GM12878 (cell line): ENCODE data around the gene EPX.

ENCODE experiments used
- CEBPB ChIP-seq, 2 experiments: fragments of 150-350 bp in 1 of 2; IDR thresholded peaks; 2 replicates each; pipeline ENCODE4 v1.6.1; 2012 to 2014; ENCODE audit warnings: low read depth in 2 of 2, low read length in 2 of 2, borderline replicate concordance in 1 of 2, inconsistent platforms in 1 of 2
- CREM ChIP-seq: IDR thresholded peaks from 2 replicates; pipeline ENCODE4 v1.6.1; 2014; ENCODE audit warnings: antibody characterized with exemption, low read depth
- ETV6 ChIP-seq, 2 experiments: fragments of 450-650 bp in 1 of 2; IDR thresholded peaks in 1 of 2; conservative IDR thresholded peaks in 1 of 2; 2 replicates each; pipeline ENCODE4 v1.6.1; 2014; ENCODE audit warnings: antibody characterized with exemption in 1 of 2, borderline replicate concordance in 1 of 2, low read depth in 1 of 2, mild to moderate bottlenecking in 1 of 2, moderate library complexity in 1 of 2
- IKZF1 ChIP-seq: fragments of 450-650 bp; conservative IDR thresholded peaks from 2 replicates; pipeline ENCODE4 v1.6.1; 2017; ENCODE audit warnings: antibody characterized with exemption, mild to moderate bottlenecking
- JUND ChIP-seq: IDR thresholded peaks from 2 replicates; pipeline ENCODE4 v1.6.1; 2012; ENCODE audit warnings: low read depth, mild to moderate bottlenecking, low read length, improper control_type of control experiment, moderate library complexity
- MEF2A ChIP-seq: IDR thresholded peaks from 2 replicates; pipeline ENCODE4 v1.6.1; 2011; ENCODE audit warnings: low read depth, mild to moderate bottlenecking, low read length, moderate library complexity; ENCODE audit not compliant: insufficient read depth
- POLR2A ChIP-seq: IDR thresholded peaks from 2 replicates; pipeline ENCODE4 v1.6.1; 2011; ENCODE audit warnings: low read depth, mild to moderate bottlenecking, low read length
- POU2F2 ChIP-seq: IDR thresholded peaks from 3 replicates; pipeline ENCODE4 v1.6.1; 2011; ENCODE audit warnings: low read depth, mild to moderate bottlenecking, low read length, borderline replicate concordance
- TF ChIP-seq, protein P1 (sequence below), 3 experiments: IDR thresholded peaks in 2 of 3; conservative IDR thresholded peaks in 1 of 3; 2 replicates each; pipeline ENCODE4 v1.5.1; 2011; ENCODE audit warnings: low read depth in 3 of 3, low read length in 3 of 3, mild to moderate bottlenecking in 3 of 3, control low read depth in 2 of 3, moderate library complexity in 2 of 3, inconsistent platforms in 1 of 3, mixed read lengths in 1 of 3; ENCODE audit not compliant: control insufficient read depth in 2 of 3, insufficient read depth in 1 of 3; ENCODE audit errors: extremely low read depth in 1 of 3
- TF ChIP-seq, protein P2 (sequence below): fragments of 450-650 bp; IDR thresholded peaks from 2 replicates; pipeline ENCODE4 v1.6.1; 2017; ENCODE audit warnings: mild to moderate bottlenecking

DNA sequence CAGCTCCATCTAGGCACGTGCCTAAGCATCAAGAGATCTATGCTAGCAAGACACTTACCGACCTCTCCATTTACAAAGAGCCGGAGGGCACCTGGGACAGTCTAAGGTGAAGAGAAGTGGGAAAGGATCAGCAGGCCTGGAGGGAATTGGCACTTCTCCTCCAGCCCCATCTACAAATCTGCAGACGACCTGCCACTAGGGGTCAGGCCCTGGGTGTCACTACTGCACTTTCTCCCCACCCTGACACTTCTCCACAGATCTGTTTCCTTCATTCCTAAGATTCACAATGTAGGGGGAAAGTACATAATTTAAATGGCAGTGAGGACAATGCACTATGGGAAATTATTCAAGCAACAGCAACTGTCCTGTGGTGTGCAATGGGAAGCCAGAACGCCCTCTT is 18.4 kb downstream of the EPX start:
- TF ChIP-seq POU2F2, result no peak
- TF ChIP-seq CEBPB (IDR thresholded peaks at IDR 0.05; ENCODE audit: borderline replicate concordance in 1 of 2, low read depth in 2 of 2, low read length in 2 of 2), result no peak
- no peak for TF ChIP-seq JUND
- TF ChIP-seq, protein P1, sequence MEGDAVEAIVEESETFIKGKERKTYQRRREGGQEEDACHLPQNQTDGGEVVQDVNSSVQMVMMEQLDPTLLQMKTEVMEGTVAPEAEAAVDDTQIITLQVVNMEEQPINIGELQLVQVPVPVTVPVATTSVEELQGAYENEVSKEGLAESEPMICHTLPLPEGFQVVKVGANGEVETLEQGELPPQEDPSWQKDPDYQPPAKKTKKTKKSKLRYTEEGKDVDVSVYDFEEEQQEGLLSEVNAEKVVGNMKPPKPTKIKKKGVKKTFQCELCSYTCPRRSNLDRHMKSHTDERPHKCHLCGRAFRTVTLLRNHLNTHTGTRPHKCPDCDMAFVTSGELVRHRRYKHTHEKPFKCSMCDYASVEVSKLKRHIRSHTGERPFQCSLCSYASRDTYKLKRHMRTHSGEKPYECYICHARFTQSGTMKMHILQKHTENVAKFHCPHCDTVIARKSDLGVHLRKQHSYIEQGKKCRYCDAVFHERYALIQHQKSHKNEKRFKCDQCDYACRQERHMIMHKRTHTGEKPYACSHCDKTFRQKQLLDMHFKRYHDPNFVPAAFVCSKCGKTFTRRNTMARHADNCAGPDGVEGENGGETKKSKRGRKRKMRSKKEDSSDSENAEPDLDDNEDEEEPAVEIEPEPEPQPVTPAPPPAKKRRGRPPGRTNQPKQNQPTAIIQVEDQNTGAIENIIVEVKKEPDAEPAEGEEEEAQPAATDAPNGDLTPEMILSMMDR (IDR thresholded peaks at IDR 0.05 in 2 of 3, conservative IDR thresholded peaks at IDR 0.05 in 1 of 3; ENCODE audit: control insufficient read depth in 2 of 3, extremely low read depth in 1 of 3, insufficient read depth in 1 of 3, low read depth in 3 of 3, low read length in 3 of 3), result peak; percentile 28 to 45 (median 44); a peak in 4 of 6 replicates
- TF ChIP-seq CREM, result no peak
- no peak for TF ChIP-seq ETV6 (conservative IDR thresholded peaks at IDR 0.05 in 1 of 2, IDR thresholded peaks at IDR 0.05 in 1 of 2; ENCODE audit: borderline replicate concordance in 1 of 2, low read depth in 1 of 2)
- TF ChIP-seq MEF2A, result no peak
- TF ChIP-seq POLR2A, result no peak
- TF ChIP-seq IKZF1, result no peak
- TF ChIP-seq, protein P2, sequence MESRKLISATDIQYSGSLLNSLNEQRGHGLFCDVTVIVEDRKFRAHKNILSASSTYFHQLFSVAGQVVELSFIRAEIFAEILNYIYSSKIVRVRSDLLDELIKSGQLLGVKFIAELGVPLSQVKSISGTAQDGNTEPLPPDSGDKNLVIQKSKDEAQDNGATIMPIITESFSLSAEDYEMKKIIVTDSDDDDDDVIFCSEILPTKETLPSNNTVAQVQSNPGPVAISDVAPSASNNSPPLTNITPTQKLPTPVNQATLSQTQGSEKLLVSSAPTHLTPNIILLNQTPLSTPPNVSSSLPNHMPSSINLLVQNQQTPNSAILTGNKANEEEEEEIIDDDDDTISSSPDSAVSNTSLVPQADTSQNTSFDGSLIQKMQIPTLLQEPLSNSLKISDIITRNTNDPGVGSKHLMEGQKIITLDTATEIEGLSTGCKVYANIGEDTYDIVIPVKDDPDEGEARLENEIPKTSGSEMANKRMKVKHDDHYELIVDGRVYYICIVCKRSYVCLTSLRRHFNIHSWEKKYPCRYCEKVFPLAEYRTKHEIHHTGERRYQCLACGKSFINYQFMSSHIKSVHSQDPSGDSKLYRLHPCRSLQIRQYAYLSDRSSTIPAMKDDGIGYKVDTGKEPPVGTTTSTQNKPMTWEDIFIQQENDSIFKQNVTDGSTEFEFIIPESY, result no peak
